ENCODE results near the gene PDLIM1.

The PDLIM1 gene

DNA sequence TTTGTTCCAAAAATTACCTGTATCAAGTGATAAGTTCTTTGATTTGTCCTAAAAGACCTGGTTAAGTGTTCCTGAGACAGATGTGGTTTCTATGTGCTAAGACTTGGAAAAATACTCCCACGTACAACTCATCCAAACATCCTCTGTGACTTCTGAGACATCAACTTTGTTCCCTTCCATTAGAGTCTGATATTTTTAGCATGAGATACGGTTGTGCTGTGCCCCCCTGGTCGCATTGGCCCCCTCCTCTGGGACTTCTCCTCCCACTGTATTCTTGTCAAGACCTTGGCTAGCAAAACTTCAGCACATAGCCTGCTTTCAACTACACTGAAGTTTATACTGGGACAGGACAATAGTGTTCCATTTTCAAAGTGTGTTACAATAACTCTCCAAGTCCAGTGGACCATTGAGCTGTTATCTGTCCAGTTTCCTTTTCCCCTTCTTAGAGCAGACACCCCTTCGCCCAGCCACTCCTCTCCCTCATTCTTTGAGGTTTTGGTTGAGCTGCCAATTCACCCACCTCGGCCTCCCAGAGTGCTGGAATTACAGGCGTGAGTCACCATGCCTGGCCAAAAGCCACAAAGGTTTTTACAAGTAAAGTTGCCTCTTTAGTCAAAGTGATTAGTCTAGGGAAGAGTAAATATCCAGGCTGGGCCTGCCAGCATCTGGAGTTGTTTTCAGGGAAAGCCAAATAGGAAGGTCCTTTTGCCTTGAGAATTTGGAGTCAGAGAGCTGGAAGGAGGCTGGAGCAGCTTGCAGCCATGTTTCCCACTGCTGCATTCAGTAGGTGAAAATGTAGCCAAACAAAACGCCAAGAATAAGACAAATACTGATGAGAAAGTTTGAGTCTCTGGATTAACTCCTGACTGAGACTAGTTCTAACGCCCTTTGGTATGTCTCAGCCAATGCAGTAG, 17.8 kb upstream of the PDLIM1 start:
- no peak overlapping the region for H3K9ac ChIP-seq (ENCODE audit: insufficient read length)
- no peak overlapping the region for H3K4me3 ChIP-seq
- TF ChIP-seq EZH2 (IDR thresholded peaks at IDR 0.05) (no peak), POLR2AphosphoS5 (IDR thresholded peaks at IDR 0.05; ENCODE audit: borderline replicate concordance, low read depth, low read length) (no peak), FOXP2 (optimal IDR thresholded peaks at IDR 0.05; ENCODE audit: control extremely low read depth, extremely low read length, insufficient read depth) (no peak)
- H3K9me3 ChIP-seq (ENCODE audit: low read depth, low read length) = no peaks in the 10 kb centered on the region
- H3K27ac ChIP-seq = no peak overlapping the region
- DNase-seq (ENCODE audit: low read depth, low spot score) = no peak
- no peaks in the 10 kb centered on the region for H3K36me3 ChIP-seq (ENCODE audit: insufficient read depth, low read length)

DNA sequence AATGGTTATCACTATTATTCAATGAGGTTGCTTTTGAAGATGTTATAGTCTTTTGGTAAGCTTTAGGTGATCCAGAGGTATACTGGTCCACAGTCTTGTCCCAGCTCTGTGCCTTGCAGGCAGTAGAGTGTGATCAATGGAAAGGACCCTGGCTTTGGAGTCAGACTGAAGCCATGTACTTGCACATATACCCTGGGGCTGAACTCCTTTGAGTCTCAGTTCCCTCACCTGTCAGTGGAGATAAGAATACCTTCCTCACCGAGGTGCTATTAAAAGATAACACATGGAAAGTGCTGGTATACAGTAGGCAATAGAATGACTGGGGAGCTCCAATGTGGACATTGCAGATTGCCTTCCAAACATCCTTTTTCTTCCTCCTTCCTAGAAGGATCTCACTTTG, 16.0 kb upstream of the PDLIM1 start:
- H3K36me3 ChIP-seq (ENCODE audit: insufficient read depth, low read length) = no peaks in the 10 kb centered on the region
- no peak for TF ChIP-seq FOXP2 (optimal IDR thresholded peaks at IDR 0.05; ENCODE audit: control extremely low read depth, extremely low read length, insufficient read depth)
- TF ChIP-seq EZH2 (IDR thresholded peaks at IDR 0.05) = no peak
- TF ChIP-seq POLR2AphosphoS5 (IDR thresholded peaks at IDR 0.05; ENCODE audit: borderline replicate concordance, low read depth, low read length) = no peak
- H3K27ac ChIP-seq = no peak overlapping the region
- no peak overlapping the region for H3K9ac ChIP-seq (ENCODE audit: insufficient read length)
- H3K9me3 ChIP-seq (ENCODE audit: low read depth, low read length) = no peaks in the 10 kb centered on the region
- H3K4me3 ChIP-seq = no peak overlapping the region
- DNase-seq (ENCODE audit: low read depth, low spot score) = no peak

DNA sequence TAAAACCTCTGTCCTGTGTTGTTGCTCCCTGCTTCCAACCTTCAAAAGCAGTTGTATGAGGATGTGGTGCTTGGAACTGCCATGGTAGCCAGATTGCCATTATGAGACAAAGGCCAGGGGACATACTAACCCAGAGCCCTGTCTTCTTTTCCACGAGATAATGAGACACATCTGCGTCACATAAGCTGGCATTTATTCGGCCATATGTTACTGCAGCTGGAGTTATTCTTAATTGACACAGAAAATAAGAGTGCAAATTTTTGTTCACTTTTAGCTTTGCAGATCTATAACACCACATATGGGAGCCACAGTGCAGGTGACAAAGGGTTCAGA, 15.5 kb upstream of the PDLIM1 start:
- no peaks in the 10 kb centered on the region for H3K9me3 ChIP-seq (ENCODE audit: low read depth, low read length)
- TF ChIP-seq EZH2 (IDR thresholded peaks at IDR 0.05) (no peak), FOXP2 (optimal IDR thresholded peaks at IDR 0.05; ENCODE audit: control extremely low read depth, extremely low read length, insufficient read depth) (no peak), POLR2AphosphoS5 (IDR thresholded peaks at IDR 0.05; ENCODE audit: borderline replicate concordance, low read depth, low read length) (no peak)
- no peak for DNase-seq (ENCODE audit: low read depth, low spot score)

DNA sequence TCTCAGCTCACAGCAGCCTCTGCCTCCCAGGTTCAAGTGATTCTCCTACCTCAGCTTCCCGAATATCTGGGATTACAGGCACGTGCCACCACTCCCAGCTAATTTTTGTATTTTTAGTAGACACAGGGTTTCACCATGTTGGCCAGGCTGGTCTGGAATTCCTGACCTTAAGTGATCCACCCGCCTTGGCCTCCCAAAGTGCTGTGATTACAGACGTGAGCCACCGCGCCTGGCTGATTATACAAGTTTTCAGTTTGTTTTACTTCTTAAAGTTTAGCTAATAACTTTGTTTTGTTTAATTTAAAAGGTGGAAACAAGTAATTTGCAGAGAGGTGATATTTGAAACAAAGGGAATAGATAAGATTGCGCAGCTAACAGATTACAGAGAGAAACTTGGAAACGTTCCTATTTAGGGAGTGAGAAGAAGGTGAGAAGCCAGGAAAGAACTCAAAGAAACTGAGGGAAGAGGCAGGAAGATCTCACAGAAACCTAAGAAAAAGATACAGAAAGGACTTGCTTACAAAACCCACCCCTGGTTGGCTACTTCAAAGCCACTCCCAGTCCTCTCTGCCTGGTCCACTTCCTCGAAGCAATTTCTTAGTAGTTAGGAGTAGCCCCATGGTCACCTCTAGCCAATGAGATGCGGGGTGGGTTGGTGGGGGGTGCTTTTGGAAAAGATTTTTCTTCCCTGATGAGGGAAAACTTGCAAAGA, 15.0 kb upstream of the PDLIM1 start:
- TF ChIP-seq POLR2AphosphoS5 (IDR thresholded peaks at IDR 0.05; ENCODE audit: borderline replicate concordance, low read depth, low read length) = no peak
- no peak for TF ChIP-seq FOXP2 (optimal IDR thresholded peaks at IDR 0.05; ENCODE audit: control extremely low read depth, extremely low read length, insufficient read depth)
- no peak for TF ChIP-seq EZH2 (IDR thresholded peaks at IDR 0.05)
- Histone ChIP-seq H3K4me3 (no peak overlapping the region), H3K9ac (ENCODE audit: insufficient read length) (no peak overlapping the region), H3K27ac (no peak overlapping the region), H3K9me3 (ENCODE audit: low read depth, low read length) (no peaks in the 10 kb centered on the region), H3K36me3 (ENCODE audit: insufficient read depth, low read length) (no peaks in the 10 kb centered on the region)
- DNase-seq (ENCODE audit: low read depth, low spot score) = no peak

More for the DNA sequence above, 15.5 kb upstream of the PDLIM1 start:
- H3K36me3 ChIP-seq (ENCODE audit: insufficient read depth, low read length) = no peaks in the 10 kb centered on the region
- H3K27ac ChIP-seq = no peak overlapping the region
- H3K9ac ChIP-seq (ENCODE audit: insufficient read length) = no peak overlapping the region
- H3K4me3 ChIP-seq = no peak overlapping the region

DNA sequence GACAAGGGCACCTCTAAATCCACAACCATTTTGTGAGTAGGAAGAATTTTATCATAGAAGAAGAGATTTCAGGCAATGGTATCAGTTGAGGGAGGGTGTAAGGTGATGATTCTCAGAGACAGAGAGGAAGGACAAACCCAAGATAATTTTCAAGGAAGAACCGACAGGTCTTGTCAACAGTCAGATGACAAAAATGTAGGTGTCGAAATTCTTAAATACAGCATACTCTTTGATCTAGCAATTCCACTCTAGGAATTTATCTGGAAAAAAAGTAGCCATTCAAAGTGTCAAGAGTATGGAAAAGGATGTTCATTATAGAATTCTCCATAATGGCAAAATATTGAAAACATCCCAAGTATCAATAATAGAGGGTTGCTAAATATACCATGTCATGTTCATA, 14.2 kb upstream of the PDLIM1 start:
- Histone ChIP-seq H3K9ac (ENCODE audit: insufficient read length) (no peak overlapping the region), H3K36me3 (ENCODE audit: insufficient read depth, low read length) (no peaks in the 10 kb centered on the region), H3K9me3 (ENCODE audit: low read depth, low read length) (no peaks in the 10 kb centered on the region), H3K4me3 (no peak overlapping the region), H3K27ac (no peak overlapping the region)
- TF ChIP-seq EZH2 (IDR thresholded peaks at IDR 0.05) (no peak), FOXP2 (optimal IDR thresholded peaks at IDR 0.05; ENCODE audit: control extremely low read depth, extremely low read length, insufficient read depth) (no peak), POLR2AphosphoS5 (IDR thresholded peaks at IDR 0.05; ENCODE audit: borderline replicate concordance, low read depth, low read length) (no peak)
- DNase-seq (ENCODE audit: low read depth, low spot score) = no peak

DNA sequence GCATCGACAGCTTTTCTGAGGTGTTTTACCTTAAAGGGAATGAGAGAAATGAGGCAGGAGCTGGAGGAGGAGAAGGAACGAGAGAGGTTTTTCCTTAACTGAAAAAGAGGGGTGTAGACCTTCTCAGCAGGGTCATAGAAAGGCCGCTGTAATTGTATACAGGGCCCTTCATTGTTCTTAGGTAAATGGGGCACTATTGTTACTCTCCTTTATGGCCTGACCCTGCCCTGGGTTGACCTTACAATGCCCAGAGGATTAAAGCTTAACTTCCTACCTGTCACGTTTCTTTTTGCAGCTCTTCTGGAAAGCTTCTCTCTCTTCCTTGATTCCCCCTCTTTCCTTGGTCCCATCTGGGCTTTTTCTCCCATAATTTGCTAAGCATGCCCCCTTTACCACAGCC, 13.7 kb upstream of the PDLIM1 start:
- no peaks in the 10 kb centered on the region for H3K36me3 ChIP-seq (ENCODE audit: insufficient read depth, low read length)
- no peaks in the 10 kb centered on the region for H3K9me3 ChIP-seq (ENCODE audit: low read depth, low read length)
- DNase-seq (ENCODE audit: low read depth, low spot score) = no peak
- H3K27ac ChIP-seq = no peak overlapping the region
- H3K9ac ChIP-seq (ENCODE audit: insufficient read length) = no peak overlapping the region
- no peak for TF ChIP-seq FOXP2 (optimal IDR thresholded peaks at IDR 0.05; ENCODE audit: control extremely low read depth, extremely low read length, insufficient read depth)
- no peak for TF ChIP-seq POLR2AphosphoS5 (IDR thresholded peaks at IDR 0.05; ENCODE audit: borderline replicate concordance, low read depth, low read length)
- TF ChIP-seq EZH2 (IDR thresholded peaks at IDR 0.05) = no peak
- H3K4me3 ChIP-seq = no peak overlapping the region

DNA sequence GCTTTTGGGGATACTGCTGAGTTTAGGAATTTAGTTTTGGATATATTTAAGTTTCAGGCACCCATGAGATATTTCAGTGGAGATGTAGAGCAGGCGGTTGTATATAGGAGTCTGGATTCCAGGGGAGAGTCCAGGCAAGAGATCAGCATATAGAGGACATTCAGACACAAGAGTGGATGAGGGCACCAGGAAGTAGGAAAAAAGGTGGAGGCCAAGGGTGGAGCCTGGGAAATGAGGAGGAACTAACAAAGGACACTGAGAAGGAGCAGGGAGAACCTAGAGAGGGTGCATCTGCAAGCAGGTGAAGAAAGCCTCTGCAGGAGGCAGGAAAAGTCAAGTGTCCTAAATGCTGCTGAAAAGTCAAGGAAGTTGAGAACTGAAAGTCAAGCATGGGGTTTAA, 13.1 kb upstream of the PDLIM1 start:
- no peaks in the 10 kb centered on the region for H3K9me3 ChIP-seq (ENCODE audit: low read depth, low read length)
- H3K27ac ChIP-seq = no peak overlapping the region
- H3K36me3 ChIP-seq (ENCODE audit: insufficient read depth, low read length) = no peaks in the 10 kb centered on the region
- H3K4me3 ChIP-seq = no peak overlapping the region
- DNase-seq (ENCODE audit: low read depth, low spot score) = no peak
- H3K9ac ChIP-seq (ENCODE audit: insufficient read length) = no peak overlapping the region
- TF ChIP-seq FOXP2 (optimal IDR thresholded peaks at IDR 0.05; ENCODE audit: control extremely low read depth, extremely low read length, insufficient read depth) = no peak
- no peak for TF ChIP-seq EZH2 (IDR thresholded peaks at IDR 0.05)
- TF ChIP-seq POLR2AphosphoS5 (IDR thresholded peaks at IDR 0.05; ENCODE audit: borderline replicate concordance, low read depth, low read length) = no peak

DNA sequence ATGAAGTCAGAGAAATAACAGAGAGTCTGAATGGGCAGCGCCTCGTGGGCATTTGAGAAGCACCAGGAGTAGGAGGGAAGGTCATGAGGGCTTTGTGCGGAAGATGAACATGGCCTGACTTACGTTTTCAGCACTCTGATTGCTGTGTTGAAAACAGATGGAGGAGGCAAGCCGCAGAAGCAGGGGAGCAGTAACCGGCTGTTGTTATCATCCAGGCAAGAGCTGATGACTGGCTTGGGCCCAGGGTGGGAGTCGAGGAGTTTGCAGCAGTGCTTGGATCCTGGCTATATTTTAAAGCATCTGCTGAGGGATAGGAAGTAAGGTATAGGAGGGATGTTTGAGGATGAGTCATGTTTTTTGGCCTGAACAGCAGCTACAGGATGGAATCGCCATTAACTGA, 12.7 kb upstream of the PDLIM1 start:
- H3K9me3 ChIP-seq (ENCODE audit: low read depth, low read length) = no peaks in the 10 kb centered on the region
- H3K27ac ChIP-seq = no peak overlapping the region
- TF ChIP-seq FOXP2 (optimal IDR thresholded peaks at IDR 0.05; ENCODE audit: control extremely low read depth, extremely low read length, insufficient read depth) (no peak), EZH2 (IDR thresholded peaks at IDR 0.05) (no peak), POLR2AphosphoS5 (IDR thresholded peaks at IDR 0.05; ENCODE audit: borderline replicate concordance, low read depth, low read length) (no peak)
- no peaks in the 10 kb centered on the region for H3K36me3 ChIP-seq (ENCODE audit: insufficient read depth, low read length)
- no peak for DNase-seq (ENCODE audit: low read depth, low spot score)
- no peak overlapping the region for H3K9ac ChIP-seq (ENCODE audit: insufficient read length)
- no peak overlapping the region for H3K4me3 ChIP-seq
